Activated CD4-positive, alpha-beta T cell treated with anti-CD3 and anti-CD28 coated beads for 24 hours (primary cell): Measurements from ENCODE around the gene RNU2-1.
"Not testable (repeated sequence)": the region's sequence is repeated elsewhere in the genome, so short reads cannot be mapped to it uniquely, and the experiment has no call there.

Experiments
- DNase-seq, 2 donors: peaks; one replicate each; pipeline ENCODE4 v3.0.0-alpha.2; 2020; ENCODE audit warnings: low read depth in 2 of 2

The RNU2-1 gene

GRCh38 chr17:43216369-43216761 is 17.4 kb downstream of the RNU2-1 start:
- no peak for DNase-seq

- no peak for DNase-seq
Observed at GRCh38 chr17:43215341-43215740, 18.4 kb downstream of the RNU2-1 start.

GRCh38 chr17:43213545-43213944 is 20.2 kb downstream of the RNU2-1 start:
- no peak for DNase-seq

DNA sequence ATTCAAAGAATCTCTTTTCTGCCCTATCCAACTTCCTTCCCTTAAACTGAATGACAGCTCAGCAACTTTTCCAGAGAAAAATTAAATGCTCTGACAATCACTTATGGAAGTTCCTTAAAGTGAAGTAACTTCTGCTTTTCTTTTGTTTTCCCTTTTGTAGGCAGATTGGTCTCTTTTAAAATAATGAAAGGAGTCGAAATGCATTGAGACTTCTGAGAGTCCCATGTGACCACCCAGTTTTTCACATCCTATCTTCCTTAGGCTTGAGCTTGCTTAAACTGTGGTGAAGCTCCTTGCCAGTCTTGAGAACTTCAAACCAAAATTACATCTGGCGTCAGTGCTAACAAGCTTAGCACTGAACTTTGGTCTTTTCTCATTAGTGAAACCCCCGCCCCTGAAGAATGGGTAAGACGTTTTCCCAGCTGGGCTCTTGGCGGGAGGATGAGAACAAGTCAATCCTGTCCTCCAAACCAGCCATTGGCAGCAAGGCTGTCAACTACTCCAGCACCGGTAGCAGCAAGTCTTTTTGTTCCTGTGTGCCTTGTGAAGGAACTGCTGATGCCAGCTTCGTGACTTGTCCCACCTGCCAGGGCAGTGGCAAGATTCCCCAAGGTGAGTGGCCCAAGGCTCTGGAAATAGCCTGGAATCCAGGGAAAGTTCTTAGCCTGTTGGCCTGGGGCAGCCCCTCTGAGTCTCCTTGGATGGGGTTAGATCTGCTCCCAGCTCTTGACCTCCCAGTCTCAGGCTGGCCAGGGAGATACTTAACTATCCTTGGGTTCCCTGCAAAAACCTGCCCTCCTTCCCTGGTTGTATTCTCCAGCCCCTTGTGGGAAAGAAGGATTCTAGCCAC is 20.9 kb downstream of the RNU2-1 start:
- no peak for DNase-seq

DNA sequence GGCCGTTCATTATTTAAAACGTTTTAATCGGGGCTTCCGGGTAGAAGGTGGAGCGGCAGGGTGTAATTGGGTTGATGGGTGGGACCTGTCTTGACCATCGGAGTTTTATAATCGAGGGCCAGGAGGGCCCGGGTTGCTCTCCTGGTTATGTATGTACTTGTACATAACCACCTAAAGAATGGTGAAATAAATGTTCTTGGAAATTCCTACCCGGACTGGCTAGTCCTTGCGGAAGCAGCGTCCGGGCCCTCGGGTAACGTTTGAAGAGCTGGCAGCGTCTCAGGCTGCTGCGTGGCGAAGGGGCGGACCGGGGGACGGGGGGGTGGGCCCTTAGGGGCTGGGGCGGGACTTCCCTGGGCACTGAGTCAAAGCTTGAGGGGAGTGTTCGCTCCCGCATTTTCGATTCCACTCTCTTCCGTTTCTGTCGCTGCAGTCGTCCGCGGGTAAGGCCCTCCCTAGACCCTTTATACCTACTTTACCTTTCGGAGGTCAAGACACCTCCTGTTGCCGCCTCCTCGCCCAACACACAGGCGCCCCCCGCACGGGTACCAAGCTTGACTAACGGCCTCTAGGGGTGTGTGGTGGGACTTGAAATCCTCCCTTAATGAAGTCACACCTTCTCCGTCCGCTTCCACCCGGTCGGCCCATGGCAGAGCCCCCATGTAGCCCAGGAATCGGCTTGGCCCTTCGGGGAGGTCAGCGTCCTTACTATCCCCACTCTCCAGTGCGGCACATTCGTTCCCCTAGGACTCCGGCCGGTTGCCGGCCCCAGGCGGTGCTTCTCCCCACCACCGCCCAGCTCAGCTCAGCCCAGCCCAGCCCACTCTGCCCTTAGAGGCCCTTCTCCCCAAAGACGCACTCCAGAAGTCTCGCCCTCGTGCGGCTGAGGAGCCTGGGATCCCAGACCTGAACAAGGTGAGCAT is 22.0 kb downstream of the RNU2-1 start, which contains the start of gene TMEM106A:
Gene TMEM106A, plus strand, starts transcription at position 396 of the 923 bp plus-strand sequence. CDS start 1,167 bp downstream, outside the sequence.
- DNase-seq: peak; percentile 57

- no peak for DNase-seq
Observed at GRCh38 chr17:43211123-43211479, 22.7 kb downstream of the RNU2-1 start.

DNA sequence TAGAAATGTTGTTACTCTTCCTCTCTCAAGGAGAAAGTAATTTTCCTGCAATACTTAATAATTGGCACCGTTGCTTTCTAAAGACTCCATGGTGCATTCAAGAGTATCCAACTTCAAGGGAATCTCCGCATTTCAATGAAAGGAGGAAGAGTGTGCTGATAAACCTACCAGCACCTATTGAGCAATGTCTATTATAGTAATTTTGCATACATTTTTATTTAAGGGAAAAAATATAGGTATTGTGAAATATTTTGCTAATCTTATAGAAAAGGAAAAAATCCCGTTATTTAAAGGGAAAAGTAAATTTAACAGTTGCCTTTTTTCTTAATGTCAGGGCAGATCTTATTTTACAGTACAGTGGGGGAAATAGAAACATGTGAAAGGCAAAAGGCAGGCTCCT is 23.2 kb downstream of the RNU2-1 start:
- DNase-seq: no peak

GRCh38 chr17:43203013-43203412 is 30.8 kb downstream of the RNU2-1 start:
- DNase-seq: not testable (repeated sequence)

DNA sequence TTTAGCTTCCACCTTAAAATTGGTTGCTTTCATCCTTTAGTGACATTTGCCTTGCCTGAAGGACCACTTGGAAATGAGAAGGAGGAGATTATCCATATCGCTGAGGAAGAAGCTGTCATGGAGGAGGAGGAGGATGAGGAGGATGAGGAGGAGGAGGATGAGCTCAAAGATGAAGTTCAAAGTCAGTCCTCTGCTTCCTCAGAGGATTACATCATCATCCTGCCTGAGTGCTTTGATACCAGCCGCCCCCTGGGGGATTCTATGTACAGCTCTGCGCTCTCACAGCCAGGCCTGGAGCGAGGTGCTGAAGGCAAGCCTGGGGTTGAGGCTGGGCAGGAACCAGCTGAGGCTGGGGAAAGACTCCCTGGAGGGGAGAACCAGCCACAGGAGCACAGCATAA is 33.6 kb downstream of the RNU2-1 start:
- no peak for DNase-seq

GRCh38 chr17:43199633-43200032 is 34.1 kb downstream of the RNU2-1 start:
- DNase-seq: no peak

DNA sequence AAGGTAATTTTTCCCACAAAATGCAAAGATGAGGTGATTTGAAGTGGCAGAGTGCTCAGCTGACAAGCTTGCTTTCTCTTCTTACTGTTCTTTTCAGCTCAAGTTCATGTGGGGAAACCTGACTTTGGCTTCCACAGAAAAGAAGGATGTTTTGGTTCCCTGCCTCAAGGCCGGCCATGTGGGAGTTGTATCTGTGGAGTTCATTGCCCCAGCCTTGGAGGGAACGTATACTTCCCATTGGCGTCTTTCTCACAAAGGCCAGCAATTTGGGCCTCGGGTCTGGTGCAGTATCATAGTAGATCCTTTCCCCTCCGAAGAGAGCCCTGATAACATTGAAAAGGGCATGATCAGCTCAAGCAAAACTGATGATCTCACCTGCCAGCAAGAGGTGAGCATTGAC is 40.5 kb downstream of the RNU2-1 start:
- DNase-seq: no peak

DNA sequence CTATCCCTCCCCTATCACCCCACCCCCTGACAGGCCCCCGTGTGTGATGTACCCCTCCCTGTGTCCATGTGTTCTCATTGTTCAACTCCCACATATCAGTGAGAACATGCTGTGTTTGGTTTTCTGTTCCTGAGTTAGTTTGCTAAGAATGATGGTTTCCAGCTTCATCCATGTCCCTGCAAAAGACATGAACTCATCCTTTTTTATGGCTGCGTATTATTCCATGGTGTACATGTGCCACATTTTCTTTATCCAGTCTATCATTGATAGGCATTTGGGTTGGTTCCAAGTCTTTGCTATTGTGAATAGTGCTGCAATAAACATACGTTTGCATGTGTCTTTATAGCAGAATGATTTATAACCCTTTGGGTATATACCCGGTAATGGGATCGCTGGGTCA is 47.1 kb downstream of the RNU2-1 start:
- not testable (repeated sequence) for DNase-seq

DNA sequence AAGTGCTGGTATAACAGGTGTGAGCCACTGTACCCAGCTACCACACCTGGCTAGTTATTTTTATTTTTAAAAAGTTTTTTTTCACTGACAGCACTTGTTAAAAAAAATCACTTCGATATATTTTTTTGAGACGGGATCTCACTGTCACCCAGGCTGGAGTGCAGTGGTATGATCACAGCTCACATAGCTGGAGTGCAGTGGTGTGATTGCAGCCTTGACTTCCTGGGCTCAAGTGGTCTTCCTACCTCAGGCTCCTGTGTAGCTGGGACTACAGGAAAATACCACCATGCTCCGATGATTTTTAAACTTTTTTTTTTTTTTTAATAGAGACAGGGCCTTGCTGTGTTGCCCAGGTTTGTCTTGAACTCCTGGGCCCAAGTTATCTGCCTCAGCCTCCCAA is 49.9 kb downstream of the RNU2-1 start:
- no peak for DNase-seq
